RKO (cell line): ENCODE results near the gene F13B.
"Not testable (repeated sequence)": the region's sequence is repeated elsewhere in the genome, so short reads cannot be mapped to it uniquely, and the experiment has no call there.

Experiments used
- DNase-seq: peaks from one replicate; pipeline ENCODE4 v3.0.0-alpha.2; 2016; ENCODE audit warnings: low spot score

The F13B gene, protein sequence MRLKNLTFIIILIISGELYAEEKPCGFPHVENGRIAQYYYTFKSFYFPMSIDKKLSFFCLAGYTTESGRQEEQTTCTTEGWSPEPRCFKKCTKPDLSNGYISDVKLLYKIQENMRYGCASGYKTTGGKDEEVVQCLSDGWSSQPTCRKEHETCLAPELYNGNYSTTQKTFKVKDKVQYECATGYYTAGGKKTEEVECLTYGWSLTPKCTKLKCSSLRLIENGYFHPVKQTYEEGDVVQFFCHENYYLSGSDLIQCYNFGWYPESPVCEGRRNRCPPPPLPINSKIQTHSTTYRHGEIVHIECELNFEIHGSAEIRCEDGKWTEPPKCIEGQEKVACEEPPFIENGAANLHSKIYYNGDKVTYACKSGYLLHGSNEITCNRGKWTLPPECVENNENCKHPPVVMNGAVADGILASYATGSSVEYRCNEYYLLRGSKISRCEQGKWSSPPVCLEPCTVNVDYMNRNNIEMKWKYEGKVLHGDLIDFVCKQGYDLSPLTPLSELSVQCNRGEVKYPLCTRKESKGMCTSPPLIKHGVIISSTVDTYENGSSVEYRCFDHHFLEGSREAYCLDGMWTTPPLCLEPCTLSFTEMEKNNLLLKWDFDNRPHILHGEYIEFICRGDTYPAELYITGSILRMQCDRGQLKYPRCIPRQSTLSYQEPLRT

DNA sequence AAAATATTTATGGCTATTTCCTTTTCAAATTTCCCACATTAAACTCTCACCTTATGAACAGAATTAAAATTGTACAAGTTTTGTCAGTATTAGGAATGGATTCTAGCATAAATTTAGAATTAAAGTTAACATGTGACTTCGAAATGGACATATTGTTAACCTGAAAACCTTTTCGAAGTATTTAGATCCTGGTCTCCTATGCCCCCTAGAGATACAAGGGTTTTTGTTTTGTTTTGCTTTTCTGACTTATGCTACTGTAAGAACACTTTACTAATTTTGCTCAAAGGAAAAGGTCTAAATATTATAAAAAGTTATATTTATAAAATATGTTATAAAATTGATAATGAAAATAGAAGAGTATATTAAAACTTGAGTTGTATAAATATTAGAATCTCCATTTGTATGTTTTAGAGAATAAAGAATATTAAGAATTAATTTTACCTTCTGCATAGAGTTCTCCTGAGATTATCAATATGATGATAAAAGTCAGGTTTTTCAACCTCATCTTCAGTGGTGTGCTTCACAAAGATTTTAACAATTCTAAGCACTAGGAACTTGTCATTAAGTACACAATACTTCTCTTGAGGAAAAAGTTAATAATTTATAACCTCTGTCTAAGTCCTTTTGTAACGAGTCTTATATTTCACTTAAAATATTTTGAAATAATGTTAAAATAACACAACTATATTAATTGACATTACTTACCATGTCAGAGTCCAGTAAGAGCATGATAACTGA is at the start of gene F13B:
TSS of gene F13B (minus strand) at position 542 of the 738 bp plus-strand sequence. CDS start at position 505, 37 bp downstream.
- no peak for DNase-seq

DNA sequence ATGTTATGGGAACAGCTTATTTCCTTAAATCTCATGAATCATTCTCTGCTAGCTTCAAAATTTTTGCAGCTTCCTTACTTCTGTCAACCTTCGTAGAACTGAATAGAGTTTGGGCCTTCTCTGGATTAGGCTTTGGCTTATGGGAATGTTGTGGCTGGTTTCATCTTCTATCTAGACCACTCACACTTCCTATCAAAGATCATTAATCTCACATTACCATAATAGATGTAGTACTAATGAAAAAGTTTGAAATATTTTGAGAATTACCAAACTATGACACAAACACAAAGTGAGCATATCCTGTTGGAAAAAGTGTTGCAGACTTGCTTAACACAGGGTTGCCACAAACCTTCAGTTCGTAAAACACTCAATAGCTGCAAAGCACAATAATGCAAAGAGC is 49.1 kb upstream of the F13B start:
- DNase-seq: no peak

DNA sequence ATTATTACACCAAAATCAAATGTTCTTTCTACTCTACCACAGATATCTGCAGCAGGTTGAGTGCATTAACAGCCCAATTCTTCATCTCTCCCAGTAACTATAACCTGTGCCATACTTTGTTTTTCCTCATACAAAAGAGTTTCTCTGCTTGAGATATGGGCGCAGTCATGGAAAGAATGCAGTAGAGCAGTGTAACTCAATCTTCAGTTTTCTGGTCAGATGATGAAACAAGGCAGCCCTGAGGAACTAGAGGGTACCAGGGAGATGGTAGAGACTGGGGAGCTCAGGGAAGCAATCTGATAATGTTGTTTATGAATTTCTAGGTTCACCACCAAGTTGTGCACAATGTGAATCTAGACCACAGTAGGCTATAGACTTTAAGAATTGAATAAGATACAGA is 39.8 kb upstream of the F13B start:
- DNase-seq: no peak

DNA sequence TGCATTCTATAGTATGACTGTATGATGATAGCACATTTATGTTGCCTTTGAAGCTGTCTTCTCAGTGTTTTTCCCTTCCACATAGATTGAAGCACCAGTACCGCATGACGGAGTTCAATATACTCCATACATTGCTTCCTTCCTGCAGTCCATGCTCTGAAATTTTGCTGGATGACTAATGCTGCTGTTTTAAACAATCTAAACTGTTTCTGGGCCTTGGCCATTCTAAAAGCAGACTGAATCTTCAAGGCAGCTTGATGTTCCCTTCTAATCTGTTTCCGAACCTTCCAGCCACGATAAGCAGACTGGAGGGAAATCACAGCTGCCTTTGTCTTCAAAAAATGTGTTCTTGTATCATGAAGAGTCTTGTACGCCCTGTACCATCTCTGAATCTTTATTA is 36.2 kb upstream of the F13B start:
- no peak for DNase-seq

DNA sequence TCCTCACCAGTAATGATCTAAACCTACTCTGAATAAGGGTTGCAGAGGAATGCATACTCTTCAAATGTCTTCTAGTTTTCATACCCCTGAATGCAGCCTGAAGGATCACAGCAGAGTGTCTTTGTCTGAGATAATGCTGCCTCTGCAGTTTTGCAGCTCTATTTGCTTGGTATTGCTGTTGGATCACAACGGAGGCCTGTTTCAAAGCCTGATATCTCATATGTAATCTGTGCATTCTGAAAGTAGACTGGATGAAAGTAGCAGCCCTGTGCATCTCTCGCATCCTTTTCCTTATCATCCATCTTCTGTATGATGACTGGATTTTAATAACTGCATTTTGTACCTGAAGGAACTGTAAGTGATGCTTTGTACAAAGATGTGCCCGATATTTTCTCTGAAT is 34.9 kb upstream of the F13B start:
- no peak for DNase-seq

DNA sequence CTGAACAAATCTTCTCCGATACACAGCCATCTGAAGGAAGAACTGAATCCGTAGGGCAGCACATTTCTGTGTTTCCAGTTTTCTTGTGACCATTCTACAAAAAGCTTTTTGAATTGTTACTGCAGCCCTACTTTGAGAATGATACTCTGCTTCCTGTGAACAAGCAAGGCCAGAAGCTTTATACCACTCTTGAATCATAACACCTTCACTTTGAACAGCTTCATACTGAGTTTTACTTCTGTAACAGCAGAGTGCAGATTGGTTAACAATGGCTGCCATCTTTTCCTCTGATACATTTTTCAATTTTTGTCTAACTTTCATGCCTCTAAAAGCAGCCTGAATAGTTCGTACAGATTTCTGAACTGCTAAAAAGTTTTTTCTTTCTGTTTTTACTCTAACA is 33.6 kb upstream of the F13B start:
- DNase-seq: no peak

DNA sequence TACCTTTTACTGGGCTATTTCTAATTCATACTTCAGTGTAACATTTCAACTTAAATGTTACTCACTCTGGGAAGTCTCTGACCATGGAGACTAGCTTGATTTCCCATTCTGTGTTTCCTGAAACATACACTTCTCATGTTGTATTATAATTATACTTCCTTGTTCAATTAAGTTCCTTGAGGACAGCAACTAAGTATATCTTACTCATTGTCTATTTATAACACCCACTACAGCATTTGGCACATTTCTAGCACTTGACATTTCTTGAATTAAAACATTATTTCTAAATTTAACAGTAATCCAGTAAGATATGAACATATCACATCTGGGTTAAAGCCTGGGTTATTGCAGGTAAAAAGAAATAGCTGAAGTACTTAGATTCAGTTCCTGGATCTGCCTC is 32.4 kb upstream of the F13B start:
- no peak for DNase-seq

DNA sequence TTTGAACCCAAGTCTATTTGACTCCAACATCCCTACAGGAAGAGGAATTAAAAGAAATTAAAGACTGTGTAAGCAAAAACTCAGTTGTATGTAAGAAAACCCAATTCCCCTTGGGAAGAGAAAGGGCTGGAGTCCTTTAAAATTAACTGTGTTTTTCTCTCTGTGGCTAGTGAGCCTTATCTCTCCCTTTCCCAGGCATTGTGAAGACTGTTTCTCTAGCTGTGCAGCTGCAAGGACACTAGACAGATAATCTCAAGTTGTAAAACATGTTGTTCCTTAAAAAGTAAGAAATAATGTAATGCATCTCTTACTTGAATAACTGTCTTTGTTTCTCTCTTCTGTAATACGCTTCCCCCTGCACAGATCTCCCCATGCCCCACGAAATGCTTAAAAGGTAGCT is 29.9 kb upstream of the F13B start:
- not testable (repeated sequence) for DNase-seq

DNA sequence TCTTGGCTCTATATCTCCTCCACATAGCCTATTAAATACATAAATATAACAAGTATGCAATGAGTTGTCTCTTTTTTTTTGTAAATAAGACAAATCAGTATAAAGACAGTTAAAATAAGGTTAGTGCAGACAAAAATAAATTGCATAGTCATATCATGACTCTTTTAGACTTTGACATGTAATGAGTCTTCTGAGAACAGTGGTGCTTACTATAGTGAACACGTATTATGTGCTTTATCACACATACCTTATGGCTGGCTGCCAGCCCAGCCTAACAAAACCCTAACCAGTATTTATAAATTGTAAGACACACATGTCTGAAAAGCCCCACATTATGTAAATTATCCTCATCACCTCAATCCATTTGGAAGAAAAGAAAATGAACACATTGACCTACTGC is 29.1 kb upstream of the F13B start:
- DNase-seq: no peak

DNA sequence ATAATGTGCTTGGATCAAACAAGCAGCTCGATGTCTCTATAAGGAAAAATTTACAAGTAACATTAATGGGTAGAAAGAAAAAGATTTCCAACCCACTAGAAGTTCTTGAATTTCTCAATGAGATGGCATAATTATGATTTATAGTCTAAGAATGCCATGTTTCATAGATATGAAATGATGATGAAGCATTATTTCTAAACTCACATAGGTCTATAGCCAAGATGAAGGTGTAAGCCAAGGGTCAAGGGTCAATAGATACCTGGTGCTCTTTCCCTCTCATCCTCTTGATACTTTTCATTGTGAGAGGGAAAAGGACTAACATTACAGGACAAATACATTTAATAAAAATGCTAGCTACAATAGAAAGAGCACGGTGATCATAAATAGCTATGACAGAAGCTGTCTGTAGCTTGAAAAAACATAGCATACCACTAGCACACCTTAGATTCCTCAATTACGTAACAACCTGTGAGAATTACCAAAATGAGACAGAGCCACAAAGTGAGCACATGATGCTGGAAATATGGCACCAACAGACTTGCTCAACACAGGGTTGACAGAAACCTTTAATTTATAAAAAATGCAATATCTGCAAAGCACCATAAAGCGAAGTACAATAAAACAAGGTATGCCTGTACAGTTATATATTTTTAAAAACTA is 26.3 kb upstream of the F13B start:
- DNase-seq: no peak

DNA sequence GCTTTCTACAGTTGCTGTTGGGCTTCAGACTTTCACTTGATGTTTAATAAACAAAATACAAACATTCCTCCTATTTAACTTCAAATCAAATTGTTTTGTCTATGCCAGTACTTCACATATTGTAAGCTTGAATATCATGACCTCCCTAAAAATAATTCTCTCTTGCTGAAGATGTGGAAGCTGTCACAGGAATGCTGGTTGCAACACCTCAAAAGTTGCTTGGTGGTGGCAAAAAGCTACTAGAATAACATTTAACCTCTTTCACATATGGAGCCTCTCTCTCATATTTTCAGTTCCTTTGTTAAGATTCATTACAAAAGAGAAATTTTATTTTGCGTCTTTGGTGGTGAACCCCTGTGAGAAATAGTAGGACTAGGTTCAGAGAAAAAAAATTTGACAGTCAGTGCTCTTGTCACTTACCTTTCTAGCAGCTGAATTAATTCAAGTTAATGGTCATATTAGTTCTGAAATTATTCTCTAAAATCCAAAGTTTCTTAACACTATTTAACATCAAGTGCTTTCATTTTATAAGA is 25.5 kb upstream of the F13B start:
- no peak for DNase-seq

DNA sequence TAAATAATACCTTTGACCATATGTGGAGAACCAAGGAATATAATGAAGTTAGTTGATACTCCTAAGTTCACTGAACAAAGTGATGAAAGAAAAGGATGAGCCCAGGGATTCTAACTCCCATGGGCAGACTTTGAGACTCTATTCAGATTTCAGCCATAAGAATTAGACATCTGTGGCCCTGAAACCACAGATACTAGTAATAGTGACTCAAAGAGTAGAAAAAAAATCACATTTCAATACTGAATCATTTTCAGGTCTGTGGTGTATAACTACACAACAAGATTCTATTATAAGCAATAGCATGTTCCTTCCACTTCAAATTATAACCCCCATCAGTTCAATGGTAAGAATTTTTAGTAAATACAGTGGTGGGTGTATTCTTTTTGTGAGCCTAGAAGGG is 16.4 kb upstream of the F13B start:
- DNase-seq: no peak

DNA sequence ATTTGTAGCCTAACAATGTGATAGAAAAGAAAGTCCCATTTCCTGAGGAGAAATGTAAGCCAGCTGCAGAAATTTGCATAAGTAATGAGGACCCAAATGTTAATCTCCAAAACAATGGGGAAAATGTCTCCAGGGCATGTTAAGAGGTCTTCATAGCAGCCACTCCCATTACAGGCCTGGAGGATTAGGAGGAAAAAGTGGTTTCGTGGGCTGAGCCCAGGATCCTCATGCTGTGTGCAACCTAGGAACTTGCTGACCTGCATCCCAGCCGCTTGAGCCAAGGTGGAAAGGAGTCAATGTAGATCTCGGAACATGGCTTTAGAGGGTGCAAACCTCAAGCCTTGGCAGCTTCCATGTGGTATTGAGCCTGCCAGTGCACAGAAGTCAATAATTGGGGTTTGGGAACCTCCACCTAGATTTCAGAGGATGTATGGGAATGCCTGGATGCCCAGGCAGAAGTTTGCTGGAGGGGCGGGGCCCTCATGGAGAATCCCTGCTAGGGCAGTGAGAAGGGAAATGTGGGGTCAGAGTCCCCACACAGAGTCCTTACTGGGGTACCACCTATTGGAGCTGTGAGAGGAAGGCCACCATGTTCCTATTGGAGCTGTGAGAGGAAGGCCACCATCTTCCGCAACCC is 14.2 kb upstream of the F13B start:
- DNase-seq: no peak

DNA sequence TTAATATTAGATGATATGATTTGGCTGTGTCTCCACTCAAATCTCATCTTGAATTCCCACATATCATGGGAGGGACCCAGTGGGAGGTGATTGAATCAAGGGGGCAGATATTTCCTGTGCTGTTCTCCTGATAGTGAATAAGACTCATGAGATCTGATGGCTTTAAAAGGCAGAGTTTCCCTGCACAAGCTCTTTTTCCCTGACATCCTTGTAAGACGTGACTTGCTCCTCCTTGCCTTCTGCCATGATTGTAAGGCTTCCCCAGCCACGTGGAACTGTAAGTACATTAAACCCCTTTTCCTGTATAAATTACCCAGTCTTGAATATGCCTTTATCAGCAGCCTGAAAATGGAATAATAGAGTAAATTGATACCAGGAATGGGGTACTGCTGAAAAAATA is 13.3 kb upstream of the F13B start:
- no peak for DNase-seq

DNA sequence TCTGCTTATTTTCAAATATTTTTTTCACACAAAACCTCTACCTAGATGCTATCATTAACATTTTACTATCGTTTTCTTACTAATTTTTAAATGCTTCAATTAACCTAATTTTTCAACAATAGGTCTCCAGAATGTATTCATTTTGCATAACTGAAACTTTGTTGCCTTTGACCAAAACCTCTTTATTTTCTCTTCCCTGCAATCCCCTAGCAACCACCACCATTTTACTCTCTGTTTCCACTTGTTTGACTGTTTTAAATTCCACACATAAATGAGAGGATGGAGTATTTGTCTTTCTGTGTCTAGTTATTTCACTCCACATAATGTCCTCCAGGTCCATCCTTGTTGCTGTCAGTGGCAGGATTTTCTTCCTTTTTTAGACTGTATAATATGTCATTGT is 9.5 kb upstream of the F13B start:
- no peak for DNase-seq

DNA sequence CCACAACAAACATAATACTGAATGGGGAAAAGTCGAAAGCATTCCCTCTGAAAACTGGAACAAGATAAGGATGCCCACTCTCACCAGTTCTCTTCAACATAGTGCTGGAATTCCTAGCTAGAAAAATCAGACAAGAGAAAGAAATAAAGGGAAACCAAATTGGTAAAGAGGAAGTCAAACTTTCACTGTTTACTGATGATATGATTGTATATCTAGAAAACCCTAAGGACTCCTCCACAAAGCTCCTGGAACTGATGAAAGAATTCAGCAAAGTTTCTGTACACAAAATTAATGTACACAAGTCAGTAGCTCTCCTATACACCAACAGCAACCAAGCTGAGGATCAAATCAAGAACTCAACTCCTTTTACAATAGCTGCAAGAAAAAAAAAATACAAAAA is 6.9 kb upstream of the F13B start:
- DNase-seq: no peak

DNA sequence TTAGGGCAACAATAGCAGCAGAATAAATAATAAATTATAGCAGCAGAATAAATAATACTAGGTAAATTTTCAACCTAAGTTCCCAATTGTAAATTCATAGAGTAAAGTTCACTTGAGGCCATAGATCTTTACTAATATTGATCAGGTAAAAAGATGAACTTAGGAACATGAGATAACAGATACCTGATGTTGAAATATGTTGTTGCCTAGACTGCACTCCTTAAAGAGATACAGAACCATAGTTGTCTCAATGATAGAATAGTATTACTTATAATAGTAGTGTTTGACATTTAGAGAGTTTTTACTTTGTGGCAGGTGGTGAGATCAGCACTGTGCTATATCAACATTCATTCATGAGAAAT is 378 bp upstream of the F13B start:
- DNase-seq: no peak

DNA sequence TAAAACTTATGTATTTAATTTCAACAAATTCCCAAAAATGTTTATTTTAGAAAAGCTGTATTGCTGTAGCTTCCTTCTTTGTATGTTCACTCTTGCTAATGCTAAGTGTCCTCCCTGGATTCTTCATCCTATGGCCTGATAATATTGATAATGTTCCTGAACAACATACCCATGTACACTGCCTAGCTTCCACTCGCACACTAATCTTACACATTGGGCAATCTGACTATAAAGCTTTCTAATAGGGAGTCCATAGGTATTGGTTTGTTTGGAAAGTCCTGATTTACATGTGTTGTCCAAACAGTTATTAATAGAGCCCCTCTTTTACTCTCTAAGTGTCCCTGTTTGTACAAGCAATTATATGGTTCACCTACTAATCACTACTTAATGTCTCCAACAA is 783 bp downstream of the F13B start:
- no peak for DNase-seq

DNA sequence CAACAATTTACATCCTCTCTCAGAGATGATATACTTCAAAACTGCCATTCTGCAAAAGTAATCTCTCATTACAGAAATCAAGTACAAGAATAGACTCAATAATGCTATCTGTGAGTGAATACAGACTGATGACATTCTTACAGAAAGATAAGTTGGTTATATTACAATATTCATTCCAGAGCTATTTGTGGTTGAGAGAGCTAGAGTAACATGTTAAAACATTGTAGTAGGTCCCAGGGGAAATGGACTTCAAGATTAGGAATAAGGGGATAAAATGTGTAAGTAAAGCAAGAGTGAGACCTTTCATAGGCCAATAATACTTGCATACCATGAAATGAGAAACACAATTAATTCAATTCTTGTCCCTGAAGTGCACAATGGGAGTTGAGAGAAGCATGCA is 1.5 kb downstream of the F13B start:
- no peak for DNase-seq

DNA sequence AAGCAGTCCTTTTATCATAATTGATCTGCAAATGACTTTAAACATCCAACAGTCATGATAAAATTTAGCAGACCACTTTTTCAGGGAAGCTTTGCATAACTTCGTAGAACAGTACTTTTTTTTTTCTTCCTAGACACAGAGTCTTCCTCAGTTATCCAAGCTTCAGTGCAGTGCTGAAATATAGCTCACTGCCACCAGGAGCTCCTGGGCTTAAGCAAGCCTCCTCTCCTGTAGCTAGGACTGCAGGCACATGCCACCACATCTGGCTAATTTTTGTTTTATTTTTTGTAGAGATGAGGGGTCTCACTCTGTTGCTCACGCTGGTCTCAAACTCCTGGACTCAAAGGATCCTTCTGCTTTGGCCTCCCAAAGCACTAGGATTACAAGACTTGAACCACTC is 3.8 kb downstream of the F13B start:
- no peak for DNase-seq

DNA sequence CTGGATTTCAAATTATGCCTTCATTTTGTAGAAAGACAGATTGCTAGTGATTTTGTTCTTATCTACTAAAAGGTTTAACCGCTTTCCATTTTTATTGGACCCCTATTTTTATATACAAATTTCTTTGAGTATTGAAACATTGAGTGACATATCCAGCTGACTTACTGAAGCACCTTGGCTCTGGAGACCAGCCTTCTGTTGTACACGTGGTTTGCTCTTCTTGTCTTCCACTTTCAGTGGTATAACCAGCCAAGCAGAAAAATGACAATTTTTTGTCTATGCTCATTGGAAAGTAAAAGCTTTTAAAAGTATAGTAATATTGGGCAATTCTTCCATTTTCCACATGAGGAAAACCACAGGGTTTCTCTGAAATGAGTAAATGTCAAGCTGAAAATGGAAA is 4.4 kb downstream of the F13B start:
- DNase-seq: no peak

DNA sequence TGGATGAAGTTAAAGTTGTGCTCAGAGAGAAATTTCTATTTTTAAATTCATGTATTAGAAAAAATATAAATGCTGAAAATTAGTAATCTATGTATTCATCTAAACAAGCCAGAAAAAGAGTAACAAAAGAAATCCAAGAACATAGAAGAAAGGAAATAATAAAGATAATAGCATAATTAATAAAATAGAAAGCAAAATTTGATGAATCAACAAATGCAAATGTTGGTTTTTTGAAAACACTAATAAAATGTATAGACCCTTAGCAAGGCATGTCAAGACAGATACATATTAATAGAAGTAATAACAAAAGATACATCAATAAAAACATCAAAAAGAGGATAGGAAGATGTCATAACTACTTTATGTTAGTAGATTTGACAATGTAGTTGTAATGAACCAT is 18.0 kb downstream of the F13B start:
- DNase-seq: no peak
